GM12878 (cell line): Measurements from ENCODE around the gene ACSL1.

Experiments used
- PRDM15 ChIP-seq: fragments of 450-650 bp; formaldehyde crosslinking; IDR thresholded peaks from 2 replicates; pipeline ENCODE4 v1.4.0; 2020; ENCODE audit warnings: mild to moderate bottlenecking, moderate library complexity
- SREBF2 ChIP-seq: IDR thresholded peaks from 2 replicates; pipeline ENCODE4 v1.6.1; 2012; ENCODE audit warnings: mild to moderate bottlenecking, low read length
- TCF7 ChIP-seq: IDR thresholded peaks from 2 replicates; pipeline ENCODE4 v1.6.1; 2014; ENCODE audit warnings: antibody characterized with exemption, borderline replicate concordance

GRCh38 chr4:184803874-184804273, 21.9 kb downstream of the ACSL1 start:
- TF ChIP-seq PRDM15 (CRISPR knock-in tag) (no peak), TCF7 (no peak), SREBF2 (no peak)
